WTC11 (cell line): ENCODE results near the gene GRK6. TPM values are rescaled to one million over a fixed set of nuclear protein-coding genes. Genes with fewer than 3 reads are reported as not detected.

Experiments used
- AR ChIP-seq: fragments of 250-450 bp; sonication (Bioruptor Pico); IDR thresholded peaks from 2 replicates; pipeline ENCODE4 v1.9.0; 2021; ENCODE audit warnings: mild to moderate bottlenecking
- ATF2 ChIP-seq: sonication (generic); formaldehyde crosslinking; IDR thresholded peaks from 2 replicates; pipeline ENCODE4 v1.8.1; 2022; ENCODE audit warnings: low read depth, missing genetic modification reagents, borderline replicate concordance
- CREB1 ChIP-seq: sonication (generic); formaldehyde crosslinking; IDR thresholded peaks from 2 replicates; pipeline ENCODE4 v1.8.0; 2023; ENCODE audit warnings: mild to moderate bottlenecking, missing genetic modification reagents
- EMX1 ChIP-seq: fragments of 250-450 bp; sonication (Bioruptor Pico); IDR thresholded peaks from 2 replicates; pipeline ENCODE4 v1.8.0; 2021; ENCODE audit warnings: mild to moderate bottlenecking
- GTF2I ChIP-seq: fragments of 250-450 bp; sonication (Bioruptor Pico); conservative IDR thresholded peaks from 2 replicates; pipeline ENCODE4 v1.4.0; 2021; ENCODE audit warnings: mild to moderate bottlenecking
- IRF1 ChIP-seq: sonication (generic); formaldehyde crosslinking; IDR thresholded peaks from 2 replicates; pipeline ENCODE4 v1.8.0; 2023; ENCODE audit warnings: missing genetic modification reagents
- MXD4 ChIP-seq: fragments of 250-450 bp; sonication (Bioruptor Pico); IDR thresholded peaks from 2 replicates; pipeline ENCODE4 v1.8.0; 2021; ENCODE audit warnings: mild to moderate bottlenecking, moderate library complexity, borderline replicate concordance
- NR2C2 ChIP-seq: sonication (generic); formaldehyde crosslinking; IDR thresholded peaks from 2 replicates; pipeline ENCODE4 v1.8.0; 2022; ENCODE audit warnings: mild to moderate bottlenecking, missing genetic modification reagents
- OVOL2 ChIP-seq: fragments of 250-450 bp; sonication (Bioruptor Pico); IDR thresholded peaks from 2 replicates; pipeline ENCODE4 v1.9.0; 2021; ENCODE audit warnings: mild to moderate bottlenecking, borderline replicate concordance
- PRDM15 ChIP-seq: sonication (generic); formaldehyde crosslinking; IDR thresholded peaks from 2 replicates; pipeline ENCODE4 v1.8.0; 2022; ENCODE audit warnings: missing genetic modification reagents
- PREB ChIP-seq: sonication (generic); formaldehyde crosslinking; IDR thresholded peaks from 2 replicates; pipeline ENCODE4 v1.8.1; 2022; ENCODE audit warnings: mild to moderate bottlenecking, missing genetic modification reagents, moderate library complexity, borderline replicate concordance
- PRRX2 ChIP-seq: fragments of 250-450 bp; sonication (Bioruptor Pico); IDR thresholded peaks from 2 replicates; pipeline ENCODE4 v1.8.0; 2021; ENCODE audit warnings: mild to moderate bottlenecking
- SMAD4 ChIP-seq: sonication (generic); formaldehyde crosslinking; IDR thresholded peaks from 2 replicates; pipeline ENCODE4 v1.8.0; 2022; ENCODE audit warnings: mild to moderate bottlenecking, missing genetic modification reagents
- SOX15 ChIP-seq: fragments of 250-450 bp; sonication (Bioruptor Pico); IDR thresholded peaks from 2 replicates; pipeline ENCODE4 v1.9.0; 2021; ENCODE audit warnings: mild to moderate bottlenecking
- SP1 ChIP-seq: sonication (generic); formaldehyde crosslinking; conservative IDR thresholded peaks from 2 replicates; pipeline ENCODE4 v1.8.1; 2022; ENCODE audit warnings: missing genetic modification reagents
- USF1 ChIP-seq: sonication (generic); formaldehyde crosslinking; IDR thresholded peaks from 2 replicates; pipeline ENCODE4 v1.8.0; 2022; ENCODE audit warnings: mild to moderate bottlenecking, missing genetic modification reagents
- ZBTB21 ChIP-seq: sonication (generic); formaldehyde crosslinking; IDR thresholded peaks from 2 replicates; pipeline ENCODE4 v1.8.1; 2023; ENCODE audit warnings: mild to moderate bottlenecking, missing genetic modification reagents, borderline replicate concordance
- ZNF121 ChIP-seq: sonication (generic); formaldehyde crosslinking; IDR thresholded peaks from 2 replicates; pipeline ENCODE4 v1.8.0; 2023; ENCODE audit warnings: missing genetic modification reagents
- ZNF138 ChIP-seq: sonication (generic); formaldehyde crosslinking; conservative IDR thresholded peaks from 2 replicates; pipeline ENCODE4 v1.8.1; 2022; ENCODE audit warnings: mild to moderate bottlenecking, moderate library complexity, missing genetic modification reagents
- ZNF219 ChIP-seq: sonication (generic); formaldehyde crosslinking; IDR thresholded peaks from 2 replicates; pipeline ENCODE4 v1.8.0; 2023; ENCODE audit warnings: missing genetic modification reagents, mild to moderate bottlenecking, borderline replicate concordance
- ZNF532 ChIP-seq: fragments of 250-450 bp; sonication (Bioruptor Pico); IDR thresholded peaks from 2 replicates; pipeline ENCODE4 v1.9.0; 2021; ENCODE audit warnings: mild to moderate bottlenecking, borderline replicate concordance
- ZNF671 ChIP-seq: fragments of 250-450 bp; sonication (Bioruptor Pico); IDR thresholded peaks from 2 replicates; pipeline ENCODE4 v1.8.0; 2021; ENCODE audit warnings: mild to moderate bottlenecking
- total RNA-seq: library from RNA; stranded (reverse); gene quantifications from 3 replicates; pipeline ENCODE4 v1.2.3, GENCODE V29; 2021

The GRK6 gene
- total RNA-seq, 1 experiment from 2014 or later, result 69.2 TPM

- TF ChIP-seq USF1 (CRISPR knock-in tag) (peak; percentile 51; the same call in 1 of the 2 replicates), ATF2 (CRISPR knock-in tag) (no peak), ZNF219 (CRISPR knock-in tag) (no peak), EMX1 (CRISPR knock-in tag) (peak; percentile 92), NR2C2 (CRISPR knock-in tag) (no peak), SP1 (peak; percentile 52; the same call in 1 of the 2 replicates), ZNF138 (CRISPR knock-in tag) (no peak), OVOL2 (CRISPR knock-in tag) (no peak), CREB1 (CRISPR knock-in tag) (no peak), ZNF671 (CRISPR knock-in tag) (peak; percentile 73; the same call in 1 of the 2 replicates), IRF1 (peak; percentile 11; the same call in 1 of the 2 replicates), ZNF532 (CRISPR knock-in tag) (0 out of 2 replicates have a peak, but pooled peaks have one; percentile 63), ZNF121 (CRISPR knock-in tag) (no peak), ZBTB21 (CRISPR knock-in tag) (0 out of 2 replicates have a peak, but pooled peaks have one; percentile 12), SMAD4 (CRISPR knock-in tag) (no peak), MXD4 (no peak), PREB (CRISPR knock-in tag) (no peak), SOX15 (CRISPR knock-in tag) (no peak), PRDM15 (CRISPR knock-in tag) (no peak), GTF2I (CRISPR knock-in tag) (no peak), PRRX2 (CRISPR knock-in tag) (peak; percentile 77), AR (CRISPR knock-in tag) (peak; percentile 79; the same call in 1 of the 2 replicates)
These were observed 29.4 kb downstream of the GRK6 start (continued) for GRCh38 chr5:177455661-177456590.
